Measurements from ENCODE around the gene CTRB2.
"Not testable (repeated sequence)": the region's sequence is repeated elsewhere in the genome, so short reads cannot be mapped to it uniquely, and the experiment has no call there.

CTRB2 gene

GRCh38 chr16:75242436-75243078, 35.6 kb upstream of the CTRB2 start:
- DNase-seq (ENCODE audit: low read depth in 2 of 2) = not testable (repeated sequence)

- no peak for DNase-seq (ENCODE audit: low read depth in 2 of 2)
Observed at GRCh38 chr16:75241955-75242354, 35.0 kb upstream of the CTRB2 start.

DNA sequence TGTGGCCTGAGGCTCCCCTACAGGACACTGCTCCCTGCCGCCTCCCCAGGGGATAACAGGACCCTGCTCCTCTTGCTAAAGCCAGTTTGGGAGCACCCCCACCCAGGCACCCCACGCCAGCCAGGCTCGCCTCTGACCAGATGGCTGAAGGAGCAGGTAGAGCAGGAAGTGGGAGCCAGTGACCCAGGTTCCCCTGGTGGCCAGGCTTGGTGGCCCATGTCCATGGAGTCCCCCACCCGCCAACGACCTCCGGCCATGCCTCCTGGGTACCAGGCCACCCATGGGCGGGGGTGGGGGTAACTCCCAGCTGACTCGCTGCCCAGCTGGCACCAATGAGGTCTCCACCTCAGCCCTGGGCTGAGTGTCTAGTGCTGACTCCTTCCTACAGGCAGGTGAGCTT, 34.5 kb upstream of the CTRB2 start:
- no peak for DNase-seq (ENCODE audit: low read depth in 2 of 2)

DNA sequence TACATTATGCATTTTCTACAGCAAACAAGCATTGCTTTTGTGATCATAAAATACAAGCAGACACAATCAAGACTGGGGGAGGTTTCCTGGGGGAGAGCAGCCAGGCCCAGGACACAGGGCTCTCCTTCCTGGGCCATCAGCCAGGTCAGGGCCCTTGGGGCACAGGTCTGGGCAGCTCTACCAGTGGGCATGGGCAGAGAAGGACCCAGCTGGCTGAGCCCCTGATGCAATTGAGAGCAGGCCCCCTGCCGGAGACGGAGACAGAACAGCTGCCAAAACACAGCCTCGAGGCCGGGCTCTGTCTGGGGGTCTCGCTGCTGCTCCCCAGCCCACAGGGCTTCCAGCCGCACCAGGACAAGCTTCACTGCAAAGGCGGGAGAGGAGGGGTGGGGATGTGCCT, 33.7 kb upstream of the CTRB2 start:
- not testable (repeated sequence) for DNase-seq (ENCODE audit: low read depth in 2 of 2)

GRCh38 chr16:75239542-75240122, 32.7 kb upstream of the CTRB2 start:
- DNase-seq (ENCODE audit: low read depth in 2 of 2) = no peak

- no peak for DNase-seq (ENCODE audit: low read depth in 2 of 2)
Observed at GRCh38 chr16:75238853-75239541, 32.0 kb upstream of the CTRB2 start.

GRCh38 chr16:75238132-75238852, 31.3 kb upstream of the CTRB2 start:
- DNase-seq (ENCODE audit: low read depth in 2 of 2) = no peak

DNA sequence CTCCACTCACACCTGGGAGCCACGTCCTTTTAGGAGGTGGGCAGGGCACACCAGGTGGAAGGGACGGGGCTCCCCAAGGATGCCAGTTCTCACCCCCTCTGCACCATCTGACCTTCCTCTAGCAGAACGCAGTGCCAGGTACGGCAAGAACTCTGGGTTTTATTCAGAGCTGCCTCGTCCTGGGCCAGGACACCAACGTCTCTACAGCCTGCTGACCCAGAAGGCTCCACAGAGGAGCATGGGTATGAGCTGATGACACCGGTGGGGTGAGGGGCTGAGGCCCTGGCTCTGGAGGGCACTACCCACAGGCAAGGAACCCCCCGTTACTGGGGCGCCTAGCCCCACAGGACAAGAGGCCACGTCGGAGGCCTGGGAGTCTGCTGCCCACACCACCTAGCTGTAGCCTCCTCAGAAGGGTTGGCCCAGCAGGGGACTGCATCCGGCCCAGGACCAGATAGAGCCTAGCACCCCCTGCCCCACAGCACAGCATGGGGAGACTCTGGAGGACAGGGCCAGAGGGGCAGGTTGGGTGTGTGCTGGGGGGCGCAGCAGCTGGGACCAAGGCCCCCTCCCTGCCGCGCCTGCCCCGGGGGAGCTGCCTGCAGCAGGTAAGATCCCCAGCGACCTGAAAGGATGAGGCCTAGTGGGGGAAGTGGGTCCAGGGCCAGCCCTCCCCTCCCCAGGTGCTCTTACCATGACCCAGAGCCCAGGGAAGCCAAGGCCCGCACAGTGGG, 30.6 kb upstream of the CTRB2 start:
- DNase-seq (ENCODE audit: low read depth in 2 of 2) = no peak

DNA sequence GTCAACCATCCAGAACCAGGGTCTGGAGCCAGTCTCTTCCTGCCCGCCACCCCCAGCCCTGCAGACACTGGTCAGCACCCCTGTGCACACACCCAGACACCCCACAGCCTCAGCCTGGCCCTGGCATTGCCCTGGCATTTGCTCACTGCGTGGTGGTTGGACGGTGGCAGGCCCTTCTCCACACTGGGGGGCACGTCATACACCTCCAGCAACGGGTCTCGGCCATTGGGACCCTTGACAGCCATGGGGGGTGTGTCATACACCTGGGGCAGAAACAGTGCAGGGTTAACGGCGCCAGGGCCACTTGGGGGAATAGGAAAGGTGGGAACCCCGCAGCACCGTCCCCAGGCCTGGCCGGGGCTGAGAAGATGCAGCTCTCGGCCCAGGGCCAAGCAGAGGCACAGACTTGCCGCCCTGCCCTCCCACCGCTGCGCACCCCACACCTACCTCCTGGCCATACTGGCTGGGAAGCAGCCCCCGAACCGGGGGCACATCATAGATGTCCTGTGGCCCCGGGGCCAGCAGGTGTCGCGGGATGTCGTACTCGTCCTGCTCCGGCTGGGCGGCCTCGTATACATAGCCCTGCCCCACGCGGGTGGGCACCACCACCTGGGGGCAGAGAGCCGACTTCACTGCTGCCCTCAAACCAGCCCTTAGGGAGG, 29.9 kb upstream of the CTRB2 start:
- DNase-seq (ENCODE audit: low read depth in 2 of 2) = no peak

GRCh38 chr16:75236232-75236631, 29.3 kb upstream of the CTRB2 start:
- peak in 1 of 2 donors; percentile 32 for DNase-seq (ENCODE audit: low read depth in 2 of 2)

DNA sequence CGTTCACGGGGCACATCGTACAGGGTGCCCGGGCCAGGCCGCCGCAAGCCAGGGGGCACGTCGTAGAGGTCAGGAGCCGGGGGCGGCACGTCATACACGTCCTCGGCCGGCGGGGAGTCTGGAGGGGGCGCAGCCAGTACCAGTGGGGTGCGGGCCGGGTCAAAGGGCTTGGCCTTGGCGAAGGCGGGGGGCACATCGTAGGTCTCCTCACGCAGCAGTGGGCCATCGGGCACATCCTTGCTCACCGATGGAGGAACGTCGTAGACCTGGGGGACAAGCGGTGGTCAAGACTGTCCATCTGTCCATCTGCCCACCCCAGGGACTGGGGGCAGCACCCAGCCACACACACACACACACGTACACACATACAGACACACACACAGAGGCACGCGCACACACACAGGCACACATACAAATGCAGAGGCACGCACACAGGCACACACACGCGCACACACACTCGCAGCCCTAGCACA, 28.8 kb upstream of the CTRB2 start:
- DNase-seq (ENCODE audit: low read depth in 2 of 2) = no peak

DNA sequence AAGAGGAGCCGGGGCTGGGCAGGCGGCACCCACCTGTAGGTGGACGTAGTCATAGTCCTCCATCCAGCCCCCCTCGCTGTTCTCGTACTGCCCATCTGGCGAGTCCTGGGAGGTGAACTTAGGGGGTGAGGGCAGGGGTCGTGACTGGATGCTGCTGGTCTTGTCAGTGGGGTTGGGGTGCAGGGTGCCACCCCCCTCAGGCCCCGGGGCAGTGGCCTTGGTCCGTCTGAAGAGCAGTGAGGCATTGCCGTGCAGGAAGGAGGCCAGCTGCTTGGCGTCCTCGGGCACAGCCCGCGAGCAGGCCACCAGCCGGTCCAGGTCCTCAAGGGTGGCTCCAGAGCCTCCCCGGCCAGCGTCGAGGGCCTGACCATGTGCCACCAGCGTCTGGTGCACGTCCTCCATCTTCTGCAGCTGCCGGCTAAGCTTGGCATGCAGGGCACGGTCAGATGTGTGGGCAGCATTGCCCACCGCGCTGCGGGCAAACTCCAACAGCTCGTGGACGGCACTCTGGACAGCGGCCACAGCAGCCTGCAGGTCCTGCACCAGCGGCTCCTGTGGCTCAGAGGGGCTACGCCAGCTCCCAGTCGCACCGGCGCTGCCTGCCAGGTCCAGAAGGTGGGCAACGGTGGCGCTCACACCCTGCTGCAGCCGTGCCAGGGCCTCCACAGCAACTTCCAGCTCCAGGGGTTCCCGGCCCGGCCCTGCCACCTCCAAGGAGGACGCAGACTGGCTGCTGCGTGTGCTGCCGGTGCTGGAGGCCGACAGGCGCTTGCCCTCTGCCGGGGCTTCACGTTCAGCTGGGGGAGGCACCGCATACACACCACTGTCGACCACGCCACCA, 28.1 kb upstream of the CTRB2 start:
- DNase-seq (ENCODE audit: low read depth in 2 of 2) = no peak

- no peak for DNase-seq (ENCODE audit: low read depth in 2 of 2)
Observed at GRCh38 chr16:75233611-75233938, 26.6 kb upstream of the CTRB2 start.

- no peak for DNase-seq (ENCODE audit: low read depth in 2 of 2)
Observed at GRCh38 chr16:75231570-75231969, 24.6 kb upstream of the CTRB2 start.

- no peak for DNase-seq (ENCODE audit: low read depth in 2 of 2)
Observed at GRCh38 chr16:75230471-75231110, 23.6 kb upstream of the CTRB2 start.

DNA sequence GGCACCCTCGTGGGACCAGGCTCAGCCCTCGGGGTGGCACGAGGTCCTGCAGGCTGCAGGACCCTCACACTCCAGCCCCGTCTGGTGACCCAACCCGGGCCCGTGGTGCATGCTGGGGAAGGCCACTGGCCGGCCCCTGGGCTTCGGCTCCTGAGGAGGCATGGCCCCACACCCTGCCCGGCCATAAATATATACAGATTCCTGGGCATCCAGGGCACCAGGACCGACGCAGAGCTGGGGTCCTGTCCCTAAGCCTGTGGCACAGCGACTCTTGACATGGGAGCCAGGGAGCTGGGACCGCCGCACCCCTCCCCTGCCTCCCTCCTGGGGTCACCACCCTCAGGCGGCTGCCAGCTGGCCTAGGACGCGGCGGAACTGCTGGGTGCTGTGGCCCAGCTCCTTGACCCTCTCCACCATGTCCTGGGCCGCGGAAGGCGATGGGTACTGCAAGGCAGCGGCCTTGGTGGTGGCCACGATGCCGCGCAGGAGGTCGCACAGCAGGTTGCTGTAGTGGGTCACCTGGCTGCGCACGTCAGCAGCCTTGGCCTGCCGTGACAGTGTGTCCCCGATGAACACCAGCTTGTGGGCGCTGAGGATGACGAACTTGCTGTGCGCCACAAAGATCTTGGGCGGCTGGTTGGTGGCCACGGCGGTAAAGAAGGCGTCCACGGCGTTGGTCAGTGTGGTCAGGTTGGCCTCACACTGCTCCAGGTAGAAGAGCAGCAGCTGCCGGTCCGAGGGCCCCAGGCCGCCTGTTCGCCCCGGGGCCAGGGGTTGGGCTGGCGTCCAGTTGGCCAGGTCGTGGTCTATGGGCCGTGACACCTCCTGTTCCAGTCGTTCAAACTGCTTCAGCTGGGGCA, 22.4 kb upstream of the CTRB2 start:
- DNase-seq (ENCODE audit: low read depth in 2 of 2) = no peak

DNA sequence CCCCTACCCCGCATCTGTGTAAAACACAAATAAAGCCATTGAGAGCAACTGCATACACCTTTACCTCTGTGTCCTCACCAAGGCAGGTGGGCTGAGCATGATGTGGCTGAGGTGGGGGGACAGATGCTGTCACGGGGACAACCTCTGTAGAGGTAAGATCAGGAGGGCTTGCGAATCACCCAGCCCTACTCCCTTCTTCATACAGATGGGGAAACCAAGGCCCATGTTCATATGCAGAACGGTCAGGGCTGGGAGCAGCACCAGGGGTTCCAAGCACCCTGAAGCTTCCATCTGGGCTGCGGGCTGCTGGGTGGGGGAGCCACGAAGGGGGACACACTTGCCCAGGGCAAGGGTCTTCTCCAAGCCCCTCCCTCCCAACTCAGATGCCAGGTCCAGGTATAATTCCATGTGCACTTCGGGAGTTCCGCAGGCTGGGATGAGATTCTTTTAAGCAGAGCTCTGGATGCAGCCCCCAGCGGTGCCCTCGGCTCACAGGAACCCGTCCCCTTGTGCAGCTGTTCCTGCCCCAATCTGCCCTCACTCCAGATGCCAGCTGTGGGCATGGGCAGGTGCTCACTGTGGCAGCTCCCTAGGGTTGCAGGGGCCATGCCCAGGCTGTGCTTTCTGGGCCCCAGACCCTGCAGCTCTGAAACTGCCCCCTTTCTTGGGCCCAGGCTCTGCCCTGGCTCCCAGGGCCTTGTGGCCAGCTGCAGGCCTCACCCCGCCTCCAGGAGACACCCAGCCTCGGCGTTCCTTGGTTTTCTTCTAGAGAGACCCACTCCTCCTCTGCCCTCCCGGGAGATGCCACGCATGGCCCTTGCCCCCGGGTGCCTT, 21.4 kb upstream of the CTRB2 start:
- no peak for DNase-seq (ENCODE audit: low read depth in 2 of 2)
